GM12878 (cell line): ENCODE measurements around the gene PPIC. TPM values are rescaled to one million over a fixed set of nuclear protein-coding genes. Genes with fewer than 3 reads are reported as not detected.

ENCODE experiments used
- ATAC-seq: fragments of 200-7000 bp; cut with Tn5 transposase; 3 replicates; pipeline ENCODE4 v1.9.1; 2020; ENCODE audit warnings: mild to moderate bottlenecking, moderate library complexity
- BruUV-seq: library from RNA; stranded (reverse); fragments of 400-500 nt; replicated peaks from 2 replicates; lab custom pipeline; 2021; lab: Mats Ljungman, UMichigan
- CTCF ChIA-PET: fragments of 300-600 bp; sonication (Branson Sonifier 250); formaldehyde crosslinking; extraction: SDS; loops from one replicate; lab custom pipeline; 2021; ENCODE audit warnings: inconsistent platforms; lab: Yijun Ruan, JAX
- POLR2A ChIA-PET: fragments of 350-600 bp; formaldehyde crosslinking; extraction: SDS; loops from one replicate; lab custom pipeline; 2021; ENCODE audit warnings: inconsistent platforms; lab: Charles Lee
- RAD21 ChIA-PET: fragments of 300-600 bp; sonication (Branson Sonifier 250); formaldehyde crosslinking; loops from one replicate; lab custom pipeline; 2023; ENCODE audit warnings: antibody characterized with exemption; ENCODE audit not compliant: unreplicated experiment; lab: Charles Lee
- SMC1A ChIA-PET: fragments of 300-600 bp; sonication (Branson Sonifier 250); formaldehyde crosslinking; loops from one replicate; lab custom pipeline; 2023; ENCODE audit not compliant: unreplicated experiment, uncharacterized antibody; lab: Charles Lee
- DNase-seq: peaks from one replicate; pipeline ENCODE4 v3.0.0-alpha.2; 2011; ENCODE audit warnings: low read depth, low spot score
- FAIRE-seq: peaks from 3 replicates; lab custom pipeline; 2011; peaks lifted over from hg19 to GRCh38; lab: Jason Lieb, UNC
- H2AFZ ChIP-seq: 2 replicates; pipeline ENCODE4 v1.6.0; 2011; ENCODE audit warnings: low read depth, low read length, control low read depth; ENCODE audit not compliant: control insufficient read depth
- H3K27ac ChIP-seq: 2 replicates; pipeline ENCODE4 v1.5.1; 2011; ENCODE audit warnings: control low read depth; ENCODE audit not compliant: control insufficient read depth, insufficient read depth
- H3K27me3 ChIP-seq, 2 experiments: replicated peaks in 1 of 2; 2 replicates each; pipeline versions ENCODE4 v1.6.0 to v1.6.1; 2011; ENCODE audit warnings: low read length in 1 of 2; ENCODE audit not compliant: control insufficient read depth in 2 of 2, insufficient read depth in 2 of 2
- H3K36me3 ChIP-seq, 2 experiments: 2 replicates each; pipeline ENCODE4 v1.5.1; 2011; ENCODE audit warnings: low read length in 1 of 2; ENCODE audit not compliant: control insufficient read depth in 2 of 2, insufficient read depth in 2 of 2
- H3K4me1 ChIP-seq: 2 replicates; pipeline ENCODE4 v1.6.1; 2011; ENCODE audit warnings: mild to moderate bottlenecking, low read length, moderate library complexity, mixed read lengths; ENCODE audit not compliant: control insufficient read depth, insufficient read depth
- H3K4me2 ChIP-seq: 2 replicates; pipeline ENCODE4 v1.6.0; 2011; ENCODE audit warnings: control low read depth; ENCODE audit not compliant: control insufficient read depth, insufficient read depth
- H3K4me3 ChIP-seq: fragments of 200-600 bp; sonication (generic); 2 replicates; pipeline ENCODE4 v1.5.1; 2016
- H3K79me2 ChIP-seq: 2 replicates; pipeline ENCODE4 v1.6.0; 2011; ENCODE audit warnings: low read length; ENCODE audit not compliant: control insufficient read depth, insufficient read depth
- H3K9ac ChIP-seq: 2 replicates; pipeline ENCODE4 v1.8.0; 2011; ENCODE audit warnings: low read length, control low read depth, mixed read lengths; ENCODE audit not compliant: control insufficient read depth, insufficient read depth
- H3K9me3 ChIP-seq: replicated peaks from 3 replicates; pipeline ENCODE4 v1.5.1; 2011; ENCODE audit warnings: mild to moderate bottlenecking, low read length; ENCODE audit not compliant: control insufficient read depth, insufficient read depth
- H4K20me1 ChIP-seq: 2 replicates; pipeline ENCODE4 v1.6.0; 2011; ENCODE audit not compliant: control insufficient read depth, insufficient read depth
- CHD2 ChIP-seq: IDR thresholded peaks from 2 replicates; pipeline ENCODE4 v1.6.1; 2011; ENCODE audit warnings: low read depth, low read length, improper control_type of control experiment, borderline replicate concordance
- HDAC2 ChIP-seq: fragments of 200-600 bp; sonication (generic); IDR thresholded peaks from 2 replicates; pipeline ENCODE4 v1.6.1; 2017
- HSF1 ChIP-seq: fragments of 150-350 bp; IDR thresholded peaks from 2 replicates; pipeline ENCODE4 v1.6.1; 2014; ENCODE audit warnings: mild to moderate bottlenecking, low read depth, low read length
- LARP7 ChIP-seq: fragments of 450-650 bp; IDR thresholded peaks from 2 replicates; pipeline ENCODE4 v1.6.1; 2017; ENCODE audit warnings: mild to moderate bottlenecking
- MLLT1 ChIP-seq: fragments of 450-650 bp; IDR thresholded peaks from 2 replicates; pipeline ENCODE4 v1.6.1; 2016; ENCODE audit warnings: mild to moderate bottlenecking
- MTA2 ChIP-seq: fragments of 450-650 bp; IDR thresholded peaks from 2 replicates; pipeline ENCODE4 v1.6.1; 2016; ENCODE audit warnings: low read depth, mild to moderate bottlenecking, moderate library complexity
- RELA ChIP-seq: fragments of 450-650 bp; IDR thresholded peaks from 2 replicates; pipeline ENCODE4 v1.8.0; 2014; ENCODE audit warnings: borderline replicate concordance; ENCODE audit not compliant: partially characterized antibody
- SREBF1 ChIP-seq: IDR thresholded peaks from 2 replicates; pipeline ENCODE4 v1.6.1; 2012; ENCODE audit warnings: mild to moderate bottlenecking, low read length
- TCF12 ChIP-seq: IDR thresholded peaks from 2 replicates; pipeline ENCODE4 v1.6.1; 2011; ENCODE audit warnings: low read depth, mild to moderate bottlenecking, low read length
- ZBTB11 ChIP-seq: fragments of 450-650 bp; formaldehyde crosslinking; IDR thresholded peaks from 2 replicates; pipeline ENCODE4 v1.5.0; 2022; ENCODE audit warnings: mild to moderate bottlenecking, missing genetic modification characterization
- WGBS: methylation state at CpG from one replicate; pipeline ENCODE4 v1.1.6; 2016; ENCODE audit warnings: low lambda C conversion rate; ENCODE audit not compliant: insufficient replicate concordance, insufficient coverage; ENCODE audit errors: missing lambda C conversion rate; 5-methylcytosine and 5-hydroxymethylcytosine counted together
- in situ Hi-C: fragments of 300-500 bp; cut with MboI; formaldehyde crosslinking; loops from 9 replicates; pipeline ENCODE4 v1.14.3; 2018; ENCODE audit warnings: mixed read lengths
- intact Hi-C: fragments of 100-400 bp; cut with micrococcal nuclease; formaldehyde crosslinking; loops from one replicate; pipeline ENCODE4 v1.14.2; 2022; ENCODE audit not compliant: unreplicated experiment
- polyA plus RNA-seq, 11 experiments: library from polyadenylated mRNA; depleted of rRNA in 4 of 11; unstranded in 6 of 11; stranded (reverse) in 5 of 11; fragments of >200 nt; fragmentation: Nextera tagmentation in 4 of 11; fragmentation: Illumina TruSeq in 1 of 11; extraction: Ambion mirVana in 4 of 11; extraction: Trizol in 1 of 11; gene quantifications; 1 replicate in 1 of 11; 2 replicates in 10 of 11; pipeline versions ENCODE4 v1.2.1 to v1.2.3, GENCODE V29; 2011 to 2016; ENCODE audit warnings: inconsistent platforms in 2 of 11, missing spikeins in 2 of 11, low read depth in 1 of 11
- total RNA-seq, 4 experiments: library from RNA; depleted of rRNA in 3 of 4; stranded (reverse); fragments of >200 nt in 3 of 4; fragmentation: Illumina TruSeq in 1 of 4; extraction: Trizol in 1 of 4; gene quantifications; 2 replicates each; pipeline versions ENCODE4 v1.2.1 to v1.2.3, GENCODE V29; 2013 to 2021

The PPIC gene
- total and polyA plus RNA-seq, 10 of the 15 experiments (the other 5 are each of a cell fraction or from before 2014, with no cell fraction given), result 0.12 to 0.21 TPM; not detected in 8

- H3K36me3 ChIP-seq, result no peaks in the 10 kb centered on the region
- ChIA-PET CTCF (no interaction called here), POLR2A (interaction anchor here (0.7 kb wide), 1 partner anchor 20 kb away, joined by 3 read pairs; no protein-coding TSS in a partner anchor), SMC1A (interaction anchor here (1.5 kb wide), 1 partner anchor 11 kb away, joined by 3 read pairs; no protein-coding TSS in a partner anchor), RAD21 (interaction anchor here (0.6 kb wide), 1 partner anchor 135 kb away, joined by 5 read pairs; no protein-coding TSS in a partner anchor)
- H3K79me2 ChIP-seq, result no peaks in the 10 kb centered on the region
- TF ChIP-seq CHD2 (no peak), SREBF1 (no peak)
- no peak overlapping the region for H2AFZ ChIP-seq
- no peak overlapping the region for H3K4me3 ChIP-seq
- DNase-seq (no peak), FAIRE-seq (no peak), ATAC-seq (no peak)
- no peaks in the 10 kb centered on the region for H3K27me3 ChIP-seq
- in situ Hi-C loops (no loop called here), intact Hi-C loops (loop anchor here (10.0 kb wide), 1 partner anchor 607 kb away; no protein-coding TSS in a partner anchor)
- H3K9ac ChIP-seq, result no peak overlapping the region
- no peak overlapping the region for H3K27ac ChIP-seq
- no peaks in the 10 kb centered on the region for H3K9me3 ChIP-seq
- H4K20me1 ChIP-seq, result no peaks in the 10 kb centered on the region
- H3K4me2 ChIP-seq, result no peak overlapping the region
- WGBS, result 52% methylated on average over 6 of the region's 6 CpGs
- no TSS peak for BruUV-seq
- no peaks in the 10 kb centered on the region for H3K4me1 ChIP-seq
Observed at GRCh38 chr5:123007754-123008153, 28.8 kb downstream of the PPIC start.

- SMC1A ChIA-PET, result interaction anchor here (1.2 to 1.5 kb wide), 2 partner anchors 11 to 19 kb away, joined by 3 read pairs; no protein-coding TSS in a partner anchor
- Histone ChIP-seq H3K4me3 (no peak overlapping the region), H3K36me3 (no peaks in the 10 kb centered on the region), H3K79me2 (no peaks in the 10 kb centered on the region), H3K4me2 (no peak overlapping the region), H3K9me3 (no peaks in the 10 kb centered on the region), H3K9ac (no peak overlapping the region), H4K20me1 (no peaks in the 10 kb centered on the region), H3K27me3 (no peaks in the 10 kb centered on the region), H2AFZ (no peak overlapping the region), H3K4me1 (no peaks in the 10 kb centered on the region), H3K27ac (no peak overlapping the region)
- RAD21 ChIA-PET, result no interaction called here
- DNase-seq (no peak), ATAC-seq (no peak), FAIRE-seq (no peak)
- BruUV-seq, result no TSS peak
- CTCF ChIA-PET, result interaction anchor here (1.0 kb wide), 1 partner anchor 491 kb away, joined by 3 read pairs; no protein-coding TSS in a partner anchor
- intact Hi-C loops, result loop anchor here (10.0 kb wide), 1 partner anchor 608 kb away; no protein-coding TSS in a partner anchor
- POLR2A ChIA-PET, result no interaction called here
- in situ Hi-C loops, result no loop called here
- 71% methylated on average over 6 of the region's 6 CpGs for WGBS
- TF ChIP-seq MTA2 (no peak), TCF12 (no peak), HDAC2 (no peak), LARP7 (no peak), RELA (no peak), HSF1 (no peak), MLLT1 (no peak), ZBTB11 (no peak)
Observed at GRCh38 chr5:123007182-123007581, 29.3 kb downstream of the PPIC start.
